HCT116 (cell line): ENCODE data around the gene GREB1L.

Source experiments
- ATF3 ChIP-seq: IDR thresholded peaks from 2 replicates; pipeline ENCODE4 v1.6.1; 2012
- CTCF ChIP-seq, 3 experiments: fragments of 200-600 bp in 1 of 3; sonication (generic) in 1 of 3; IDR thresholded peaks in 2 of 3; conservative IDR thresholded peaks in 1 of 3; 2 replicates each; pipeline ENCODE4 v1.5.1; 2012 to 2017; ENCODE audit warnings: low read depth in 2 of 3, low read length in 2 of 3, antibody characterized with exemption in 1 of 3, borderline replicate concordance in 1 of 3, control low read depth in 1 of 3, mild to moderate bottlenecking in 1 of 3, mixed read lengths in 1 of 3, mixed run types in 1 of 3, moderate library complexity in 1 of 3; ENCODE audit not compliant: insufficient read depth in 1 of 3
- EZH2 ChIP-seq: fragments of 200-600 bp; sonication (generic); IDR thresholded peaks from 2 replicates; pipeline ENCODE4 v1.6.1; 2017; ENCODE audit warnings: antibody characterized with exemption, mixed run types
- EZH2phosphoT487 ChIP-seq: fragments of 200-600 bp; IDR thresholded peaks from 2 replicates; pipeline ENCODE4 v1.6.1; 2018; ENCODE audit warnings: antibody characterized with exemption, borderline replicate concordance
- POLR2A ChIP-seq: IDR thresholded peaks from 2 replicates; pipeline ENCODE4 v1.7.0; 2011; ENCODE audit warnings: borderline replicate concordance; ENCODE audit not compliant: insufficient read depth, insufficient read length; ENCODE audit errors: extremely low read depth
- TF ChIP-seq, protein P1 (sequence below): IDR thresholded peaks from 2 replicates; pipeline ENCODE4 v1.6.1; 2012

DNA sequence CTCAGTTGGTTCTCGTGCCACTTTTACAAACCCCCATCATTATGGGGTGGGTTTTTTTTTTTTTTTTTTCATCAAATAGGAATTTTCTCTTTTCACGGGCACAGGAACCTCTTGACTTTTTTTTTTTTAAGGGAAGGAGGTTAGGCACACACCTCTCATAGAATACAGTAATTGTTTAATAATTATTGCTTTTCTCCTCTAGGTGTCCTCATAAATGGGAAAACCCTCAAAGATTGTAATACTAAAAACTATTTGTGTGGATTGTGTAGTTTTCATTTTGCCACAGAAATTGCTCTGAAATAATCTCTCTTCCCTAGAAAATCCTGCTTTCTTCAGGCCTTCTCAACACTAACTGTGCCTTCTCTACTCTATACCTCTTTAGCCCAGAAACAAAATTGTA lies 147.3 kb downstream of the GREB1L start:
- TF ChIP-seq CTCF (IDR thresholded peaks at IDR 0.05 in 2 of 3, conservative IDR thresholded peaks at IDR 0.05 in 1 of 3; ENCODE audit: borderline replicate concordance in 1 of 3, insufficient read depth in 1 of 3, low read depth in 2 of 3, low read length in 2 of 3) (peak in 2 of 3 experiments; percentile 4 to 33; a peak in 2 of 6 replicates), POLR2A (no peak), ATF3 (no peak), EZH2 (no peak), EZH2phosphoT487 (no peak)
- TF ChIP-seq, protein P1, sequence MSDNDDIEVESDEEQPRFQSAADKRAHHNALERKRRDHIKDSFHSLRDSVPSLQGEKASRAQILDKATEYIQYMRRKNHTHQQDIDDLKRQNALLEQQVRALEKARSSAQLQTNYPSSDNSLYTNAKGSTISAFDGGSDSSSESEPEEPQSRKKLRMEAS = no peak
